GM12875 (cell line): Measurements from ENCODE around the gene TINCR.
A peak's percentile ranks its signal among the peaks of the same experiment; 100 is the strongest.
"Not testable (repeated sequence)": the region's sequence is repeated elsewhere in the genome, so short reads cannot be mapped to it uniquely, and the experiment has no call there.

ENCODE experiments used
- H3K4me3 ChIP-seq: one replicate; pipeline ENCODE4 v1.5.1; 2011; ENCODE audit warnings: low read depth, low read length, control low read depth
- TF ChIP-seq, protein P1 (sequence below): IDR thresholded peaks from 2 replicates; pipeline ENCODE4 v1.5.1; 2011; ENCODE audit warnings: low read depth, mild to moderate bottlenecking, control low read depth, inconsistent platforms, low read length, moderate library complexity, borderline replicate concordance; ENCODE audit not compliant: insufficient read depth

Gene TINCR

DNA sequence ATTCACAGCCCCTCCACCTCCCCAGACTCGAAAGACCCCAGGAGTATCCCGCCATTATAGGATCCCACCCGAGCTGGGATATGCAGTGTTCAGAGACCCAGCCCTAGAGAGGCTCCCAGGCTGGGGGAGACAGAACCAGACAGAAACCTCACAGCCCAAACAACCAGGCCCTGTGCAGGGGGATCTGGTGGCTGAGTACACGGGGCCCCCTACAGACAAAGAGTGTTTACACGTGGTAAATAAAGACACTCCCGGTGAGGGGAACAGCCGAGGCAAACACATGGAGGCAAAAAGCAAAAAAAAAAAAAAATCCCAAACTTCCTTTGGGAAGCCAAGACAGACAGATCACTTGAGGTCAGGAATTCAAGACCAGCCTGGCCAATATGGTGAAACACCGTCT lies 25.1 kb downstream of the TINCR start:
- TF ChIP-seq, protein P1, sequence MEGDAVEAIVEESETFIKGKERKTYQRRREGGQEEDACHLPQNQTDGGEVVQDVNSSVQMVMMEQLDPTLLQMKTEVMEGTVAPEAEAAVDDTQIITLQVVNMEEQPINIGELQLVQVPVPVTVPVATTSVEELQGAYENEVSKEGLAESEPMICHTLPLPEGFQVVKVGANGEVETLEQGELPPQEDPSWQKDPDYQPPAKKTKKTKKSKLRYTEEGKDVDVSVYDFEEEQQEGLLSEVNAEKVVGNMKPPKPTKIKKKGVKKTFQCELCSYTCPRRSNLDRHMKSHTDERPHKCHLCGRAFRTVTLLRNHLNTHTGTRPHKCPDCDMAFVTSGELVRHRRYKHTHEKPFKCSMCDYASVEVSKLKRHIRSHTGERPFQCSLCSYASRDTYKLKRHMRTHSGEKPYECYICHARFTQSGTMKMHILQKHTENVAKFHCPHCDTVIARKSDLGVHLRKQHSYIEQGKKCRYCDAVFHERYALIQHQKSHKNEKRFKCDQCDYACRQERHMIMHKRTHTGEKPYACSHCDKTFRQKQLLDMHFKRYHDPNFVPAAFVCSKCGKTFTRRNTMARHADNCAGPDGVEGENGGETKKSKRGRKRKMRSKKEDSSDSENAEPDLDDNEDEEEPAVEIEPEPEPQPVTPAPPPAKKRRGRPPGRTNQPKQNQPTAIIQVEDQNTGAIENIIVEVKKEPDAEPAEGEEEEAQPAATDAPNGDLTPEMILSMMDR: no peak
- no peak overlapping the region for H3K4me3 ChIP-seq

DNA sequence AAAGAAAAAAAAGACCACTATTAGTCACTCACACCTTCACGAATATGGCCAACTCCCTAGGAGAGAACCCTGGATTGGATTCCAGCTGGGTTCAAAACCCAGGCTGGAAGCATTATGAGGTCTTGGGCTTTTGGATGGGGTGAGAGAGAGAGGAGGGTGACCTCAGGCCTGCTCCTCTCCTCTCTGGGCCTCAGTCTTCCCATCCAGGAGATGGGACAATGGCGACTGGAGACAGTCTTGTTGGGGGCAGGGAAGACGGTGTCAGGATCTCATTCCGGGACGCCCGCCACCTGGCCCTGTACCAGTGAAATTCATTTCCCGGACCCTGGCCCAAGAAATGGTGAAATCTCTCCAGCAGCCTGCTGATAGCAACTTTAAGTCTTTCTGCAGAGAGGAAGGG lies 26.3 kb downstream of the TINCR start:
- TF ChIP-seq, protein P1: no peak
- H3K4me3 ChIP-seq: no peak overlapping the region

DNA sequence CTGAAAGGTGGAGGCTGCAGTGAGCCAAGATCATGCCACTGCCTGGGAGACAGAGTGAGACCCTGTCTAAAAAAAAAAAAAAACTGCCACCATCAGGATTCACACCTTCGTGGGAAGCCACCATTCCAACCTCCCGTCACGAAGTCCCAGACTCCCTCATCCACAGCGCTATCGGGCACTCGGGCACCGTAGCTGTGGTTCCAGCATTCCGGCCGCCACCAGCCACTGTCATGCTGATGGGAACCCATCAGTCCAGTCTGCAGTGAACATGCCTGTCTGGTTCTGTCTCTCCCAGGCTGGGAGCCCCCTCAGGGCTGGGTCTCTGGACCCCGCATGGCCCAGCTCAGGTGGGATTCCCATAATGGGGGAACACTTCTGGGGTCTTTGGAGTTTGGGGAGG lies 27.5 kb downstream of the TINCR start:
- no peak overlapping the region for H3K4me3 ChIP-seq
- TF ChIP-seq, protein P1: no peak

DNA sequence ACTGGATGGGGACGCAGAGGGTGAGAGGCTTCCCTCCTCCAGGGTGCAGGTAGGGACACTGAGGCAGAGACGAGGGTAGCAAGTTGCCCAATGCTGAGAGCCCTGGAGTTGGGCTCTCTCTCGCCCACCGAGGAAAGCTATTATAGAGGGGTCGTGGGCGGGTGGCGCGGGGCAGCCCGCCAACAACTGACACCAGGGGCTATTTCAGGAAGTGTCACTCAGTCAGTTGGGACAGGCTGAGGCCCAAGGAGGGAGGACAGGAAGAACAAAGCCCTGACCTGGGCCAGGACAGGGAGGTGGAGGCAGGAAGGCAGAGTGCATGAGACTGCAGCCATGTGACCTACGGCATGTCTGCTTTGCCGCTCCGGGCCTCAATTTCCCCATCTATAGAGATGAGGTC lies 29.9 kb downstream of the TINCR start:
- TF ChIP-seq, protein P1: no peak
- no peak overlapping the region for H3K4me3 ChIP-seq

DNA sequence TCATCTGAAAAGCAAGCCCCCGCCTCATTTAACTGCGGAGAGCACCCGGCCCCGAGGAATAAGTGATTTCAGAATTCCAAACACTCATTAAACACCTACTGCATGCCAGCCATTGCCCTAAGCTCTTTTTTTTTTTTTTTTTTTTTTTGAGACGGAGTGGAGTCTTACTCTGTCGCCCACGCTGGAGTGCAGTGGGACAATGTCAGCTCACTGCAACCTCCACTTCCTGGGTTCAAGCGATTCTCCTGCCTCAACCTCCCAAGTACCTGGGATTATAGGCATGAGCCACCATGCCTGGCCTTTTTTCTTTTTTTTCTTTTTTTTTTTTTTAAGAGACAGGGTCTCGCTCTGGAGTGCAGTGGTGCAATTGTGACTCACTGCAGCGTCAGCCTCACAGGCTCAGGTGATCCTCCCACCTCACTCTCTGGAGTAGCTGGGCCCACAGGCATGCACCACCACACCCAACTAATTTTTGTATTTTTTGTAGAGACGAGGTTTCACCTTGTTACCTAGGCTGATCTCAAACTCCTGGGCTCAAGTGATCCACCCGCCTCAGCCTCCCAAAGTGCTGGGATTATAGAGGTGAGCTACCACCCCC lies 30.7 kb downstream of the TINCR start:
- H3K4me3 ChIP-seq: not testable (repeated sequence)

DNA sequence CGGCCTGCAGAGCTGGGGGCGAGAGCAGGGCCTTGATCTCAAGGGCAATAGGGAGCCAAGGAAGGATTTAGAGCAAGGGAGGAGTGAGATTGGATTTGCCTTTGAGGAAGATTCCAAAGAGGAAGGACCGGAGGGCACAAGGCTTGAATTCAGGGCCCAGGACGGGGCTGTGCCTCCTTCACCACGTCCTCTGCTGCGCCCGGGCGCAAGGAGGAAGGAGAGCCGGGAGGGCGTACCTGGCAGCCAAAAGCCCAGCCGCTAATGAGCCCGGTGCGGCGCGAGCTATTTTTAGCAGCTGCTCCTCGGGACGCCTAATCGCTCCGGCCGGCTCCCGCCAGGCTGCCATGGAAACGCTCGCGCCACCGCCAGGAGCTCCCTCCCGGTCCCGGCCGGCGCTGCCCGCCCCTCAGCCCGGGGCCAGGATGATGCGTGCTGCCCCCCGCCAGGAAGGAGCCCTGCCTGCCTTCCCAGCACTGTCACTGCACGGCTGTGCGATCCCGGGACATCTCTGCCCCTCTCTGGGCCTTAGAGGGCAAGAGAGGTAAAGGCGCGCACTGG lies 31.3 kb downstream of the TINCR start:
- H3K4me3 ChIP-seq: no peak overlapping the region
- TF ChIP-seq, protein P1: no peak

DNA sequence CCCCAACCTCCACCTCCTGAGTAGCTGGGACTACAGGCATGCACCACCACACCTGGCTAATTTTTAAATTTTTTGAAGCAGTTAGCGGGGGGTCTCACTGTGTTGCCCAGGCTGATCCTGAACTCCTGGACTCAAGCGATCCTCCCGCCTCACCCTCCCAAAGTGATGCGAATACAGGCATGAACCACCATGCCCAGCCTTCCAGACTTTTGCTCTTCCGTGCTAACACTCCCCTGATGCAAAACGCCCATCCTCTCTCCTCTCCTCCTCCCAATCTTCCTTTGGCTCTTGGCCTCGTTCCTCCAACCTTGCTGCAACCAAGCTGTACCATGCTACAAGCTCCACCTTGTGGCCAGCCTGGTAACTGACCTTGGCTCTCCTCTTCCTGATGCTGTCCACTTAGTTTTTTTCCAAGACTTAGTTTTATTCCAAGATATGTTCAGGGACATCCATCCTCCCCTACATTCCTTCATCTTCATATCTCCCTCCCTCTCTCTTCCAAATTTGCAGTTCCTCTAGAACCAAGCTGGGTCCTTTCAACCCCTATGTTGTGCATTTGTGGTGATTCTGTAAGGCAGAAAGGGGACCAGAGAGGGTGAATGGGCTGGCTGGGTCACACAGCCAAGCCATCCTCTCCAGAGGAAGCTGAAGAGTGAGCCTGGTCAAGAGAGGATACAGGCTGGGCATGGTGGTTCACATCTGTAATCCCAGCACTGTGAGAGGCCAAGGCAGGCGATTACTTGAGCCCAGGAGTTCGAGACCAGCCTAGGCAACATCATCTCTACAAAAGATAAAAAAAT lies 32.8 kb downstream of the TINCR start:
- TF ChIP-seq, protein P1: peak; percentile 49; the same call in 1 of the 2 replicates
- no peak overlapping the region for H3K4me3 ChIP-seq
